GM12892 (cell line): ENCODE results near the gene VMP1.

Experiments
- POLR2A ChIP-seq: IDR thresholded peaks from 2 replicates; pipeline ENCODE4 v1.6.1; 2011; ENCODE audit warnings: low read depth, low read length, control low read depth
- POLR2AphosphoS5 ChIP-seq: IDR thresholded peaks from 2 replicates; pipeline ENCODE4 v1.6.1; 2011; ENCODE audit warnings: low read depth, low read length, control low read depth

- no peak for TF ChIP-seq POLR2AphosphoS5
- TF ChIP-seq POLR2A, result no peak
These were observed 103.8 kb downstream of the VMP1 start for GRCh38 chr17:59811209-59811608.
